ENCODE measurements around the gene HCK. TPM values are rescaled to one million over a fixed set of nuclear protein-coding genes. Genes with fewer than 3 reads are reported as not detected.

The HCK gene
- total and polyA plus RNA-seq, 9 of the 15 experiments (the other 6 are each of a cell fraction or from before 2014, with no cell fraction given), result 0.09 to 0.51 (median 0.27) TPM; not detected in 6

DNA sequence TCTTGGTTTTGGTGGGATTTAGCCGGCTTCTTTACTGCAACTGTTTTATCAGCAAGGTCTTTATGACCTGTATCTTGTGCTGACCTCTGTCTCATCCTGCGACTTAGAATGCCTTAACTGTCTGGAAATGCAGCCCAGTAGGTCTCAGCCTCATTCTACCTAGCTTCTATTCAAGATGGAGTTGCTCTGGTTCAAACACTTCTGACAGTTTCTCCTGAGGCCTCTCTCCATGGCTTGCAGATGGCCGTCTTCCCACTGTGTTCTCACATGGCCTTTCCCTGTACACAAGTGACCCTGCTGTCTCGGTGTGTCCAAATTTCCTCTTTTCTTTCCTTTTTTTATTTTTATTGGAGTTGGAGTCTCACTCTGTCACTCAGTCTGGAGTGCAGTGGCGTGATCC lies 46.0 kb upstream of the HCK start (continued):
- TF ChIP-seq FOXJ3 (CRISPR knock-in tag; IDR thresholded peaks at IDR 0.05) (no peak), CREB5 (CRISPR knock-in tag; IDR thresholded peaks at IDR 0.05) (no peak), HMG20B (CRISPR knock-in tag; IDR thresholded peaks at IDR 0.05) (no peak), MCM3 (IDR thresholded peaks at IDR 0.05) (no peak), DPF2 (IDR thresholded peaks at IDR 0.05) (no peak), NFE2 (IDR thresholded peaks at IDR 0.05; ENCODE audit: low read depth) (no peak), TCFL5 (CRISPR knock-in tag; conservative IDR thresholded peaks at IDR 0.05) (no peak), THAP12 (CRISPR knock-in tag; IDR thresholded peaks at IDR 0.05) (no peak), NELFE (IDR thresholded peaks at IDR 0.05; ENCODE audit: insufficient read depth, insufficient read length) (no peak), NCOA2 (IDR thresholded peaks at IDR 0.05; ENCODE audit: partially characterized antibody in 2 of 2) (no peak), OTX1 (CRISPR knock-in tag; IDR thresholded peaks at IDR 0.05) (no peak), ZNF239 (CRISPR knock-in tag; IDR thresholded peaks at IDR 0.05) (no peak), DMBX1 (CRISPR knock-in tag; IDR thresholded peaks at IDR 0.05; ENCODE audit: borderline replicate concordance) (peak; percentile 90; the same call in 1 of the 2 replicates), MCM5 (IDR thresholded peaks at IDR 0.05; ENCODE audit: low read depth) (no peak), MEF2D (tag; conservative IDR thresholded peaks at IDR 0.05; ENCODE audit: low read depth) (peak; percentile 86), HDAC8 (tag; IDR thresholded peaks at IDR 0.05) (peak; percentile 92), ZNF764 (CRISPR knock-in tag; IDR thresholded peaks at IDR 0.05; ENCODE audit: low read depth) (no peak), NR2C1 (IDR thresholded peaks at IDR 0.05) (no peak), NR2C1 (tag; IDR thresholded peaks at IDR 0.05) (peak; percentile 68), NFXL1 (CRISPR knock-in tag; IDR thresholded peaks at IDR 0.05) (peak; percentile 68; the same call in 1 of the 2 replicates), ZKSCAN8 (CRISPR knock-in tag; IDR thresholded peaks at IDR 0.05) (no peak), MTA3 (IDR thresholded peaks at IDR 0.05; ENCODE audit: borderline replicate concordance) (no peak), HOMEZ (CRISPR knock-in tag; IDR thresholded peaks at IDR 0.05) (no peak)
- TF ChIP-seq, protein P1, sequence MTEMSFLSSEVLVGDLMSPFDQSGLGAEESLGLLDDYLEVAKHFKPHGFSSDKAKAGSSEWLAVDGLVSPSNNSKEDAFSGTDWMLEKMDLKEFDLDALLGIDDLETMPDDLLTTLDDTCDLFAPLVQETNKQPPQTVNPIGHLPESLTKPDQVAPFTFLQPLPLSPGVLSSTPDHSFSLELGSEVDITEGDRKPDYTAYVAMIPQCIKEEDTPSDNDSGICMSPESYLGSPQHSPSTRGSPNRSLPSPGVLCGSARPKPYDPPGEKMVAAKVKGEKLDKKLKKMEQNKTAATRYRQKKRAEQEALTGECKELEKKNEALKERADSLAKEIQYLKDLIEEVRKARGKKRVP (CRISPR knock-in tag; IDR thresholded peaks at IDR 0.05), result no peak

All from K562 (cell line).